Activated CD4-positive, alpha-beta T cell treated with anti-CD3 and anti-CD28 coated beads, Interleukin-2, amount 50 U/mL, for 48 hours (primary cell): Measurements from ENCODE around the gene NT5E.

Experiments used
- DNase-seq, 2 experiments: peaks; one replicate each; pipeline ENCODE4 v3.0.0-alpha.2; 2020

The NT5E gene

DNA sequence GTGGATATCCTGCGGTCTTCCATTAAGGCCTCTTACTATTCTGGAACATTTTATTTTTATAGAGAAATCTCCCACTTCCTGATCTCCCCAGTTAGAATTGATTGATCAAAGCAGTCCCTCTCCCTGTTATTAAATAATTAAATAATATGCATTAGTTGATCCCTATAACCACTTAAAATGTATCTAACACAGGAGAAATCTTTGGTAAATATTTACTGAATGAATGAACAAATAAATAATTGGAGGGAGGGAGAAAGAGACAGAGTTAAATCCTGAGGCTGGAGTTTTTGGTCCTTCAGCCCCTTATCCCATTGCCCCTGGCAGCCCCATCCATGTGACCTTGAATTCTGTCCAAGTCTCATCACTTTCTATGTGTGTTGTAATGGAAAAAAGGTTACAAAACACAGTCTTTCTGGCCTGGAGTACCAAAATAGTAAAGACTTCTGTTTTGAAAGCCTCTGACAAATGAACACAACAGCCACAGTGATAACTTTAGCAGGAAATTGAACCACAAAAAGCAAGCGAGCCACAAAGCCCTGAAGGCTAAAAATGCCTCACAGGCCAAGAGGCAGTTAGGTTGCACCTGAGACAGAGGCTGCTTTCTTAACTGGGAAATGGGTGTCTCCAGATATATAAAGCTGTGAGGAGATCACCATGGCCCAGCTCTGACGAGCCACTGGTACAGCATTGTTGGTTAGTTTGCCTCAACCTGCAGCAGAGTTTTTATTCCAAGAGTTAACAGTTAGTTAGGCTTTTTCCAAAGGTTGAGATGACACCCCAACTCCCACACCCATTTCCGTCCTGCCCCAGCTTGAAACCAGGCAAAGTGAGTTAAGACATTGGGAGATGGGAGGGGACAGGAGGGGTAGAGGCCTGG, 11.3 kb downstream of the NT5E start:
- DNase-seq, result peak in 1 of 2 experiments; percentile 36

GRCh38 chr6:85461798-85462170, 11.9 kb downstream of the NT5E start:
- no peak for DNase-seq

DNA sequence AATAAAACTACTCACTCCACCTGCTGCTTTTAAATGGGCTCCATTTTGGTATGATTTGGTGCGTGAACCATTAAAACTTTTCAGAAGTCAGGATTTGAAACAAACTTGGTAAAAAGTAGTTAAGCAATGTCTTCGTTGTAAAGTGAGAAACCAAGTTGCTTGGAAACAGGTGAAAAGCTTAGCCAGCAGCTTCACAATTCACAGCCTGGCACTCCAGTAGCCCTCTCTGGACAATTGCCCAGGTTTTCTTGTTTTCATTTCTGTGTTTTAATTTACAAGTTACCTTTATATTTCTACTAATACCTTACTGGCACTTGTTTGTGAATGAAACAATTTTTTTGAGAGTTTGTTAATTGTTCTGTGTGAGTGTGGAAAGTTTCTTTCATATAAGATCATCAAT, 12.8 kb downstream of the NT5E start:
- no peak for DNase-seq

DNA sequence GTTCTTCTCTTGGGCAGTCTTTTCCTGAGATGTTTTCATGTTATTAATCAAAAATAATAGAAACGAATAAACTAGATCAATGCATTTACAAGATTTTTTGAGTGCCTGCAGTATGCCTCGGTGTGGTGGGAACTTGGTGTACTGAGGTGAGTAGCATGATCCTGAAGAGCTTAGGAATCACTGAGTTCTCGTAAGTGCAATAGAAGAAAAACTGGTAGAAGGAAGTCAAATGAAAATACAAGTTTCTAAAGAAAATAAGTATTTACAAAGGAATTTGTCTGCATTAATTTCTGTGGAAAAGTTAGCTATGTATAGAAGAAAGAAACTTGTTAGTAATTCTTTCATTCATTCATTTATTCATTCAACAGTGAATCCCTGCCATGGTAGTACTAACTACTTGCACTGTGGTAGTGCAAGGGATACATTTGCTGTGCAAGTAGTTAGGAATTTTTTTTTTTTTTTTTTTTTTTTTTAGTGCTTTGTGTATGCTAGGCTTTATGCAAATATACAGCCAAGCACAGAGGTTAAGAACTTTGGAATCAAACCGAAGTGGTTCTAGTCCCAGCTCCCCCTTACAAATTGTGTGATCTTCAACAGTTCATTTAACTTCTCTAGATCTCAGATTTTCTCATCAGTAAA, 13.9 kb downstream of the NT5E start:
- DNase-seq, result no peak

GRCh38 chr6:85464260-85464644, 14.4 kb downstream of the NT5E start:
- peak; percentile 53 to 65 for DNase-seq

- peak; percentile 37 to 55 for DNase-seq
Observed at GRCh38 chr6:85464722-85465150, 14.9 kb downstream of the NT5E start.

- no peak for DNase-seq
Observed at GRCh38 chr6:85465762-85466161, 15.9 kb downstream of the NT5E start.

DNA sequence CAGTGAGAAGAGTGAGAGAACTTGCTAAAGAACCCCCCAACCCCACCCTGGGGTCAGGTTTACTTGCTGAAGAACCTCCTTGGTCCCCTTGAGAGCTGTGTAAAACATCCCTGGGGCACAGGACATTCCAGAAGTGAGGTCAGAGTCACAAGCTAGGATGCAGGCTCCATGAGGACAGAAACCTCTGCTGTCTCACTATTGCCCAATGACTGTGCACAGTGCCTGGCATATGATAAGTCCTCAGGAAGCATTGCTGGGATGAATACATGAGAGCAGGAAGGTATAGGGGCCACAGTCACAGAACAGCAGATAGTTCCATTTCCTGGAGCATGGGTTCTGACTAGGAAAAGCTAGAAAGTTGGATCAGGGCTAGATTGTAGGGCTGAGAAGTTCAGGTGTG, 18.4 kb downstream of the NT5E start:
- no peak for DNase-seq

GRCh38 chr6:85469276-85470022, 19.6 kb downstream of the NT5E start:
- DNase-seq, result no peak

GRCh38 chr6:85470023-85470410, 20.1 kb downstream of the NT5E start:
- DNase-seq, result no peak

- no peak for DNase-seq
Observed at GRCh38 chr6:85472744-85473143, 22.9 kb downstream of the NT5E start.

- DNase-seq, result no peak
Observed at GRCh38 chr6:85473748-85474147, 23.9 kb downstream of the NT5E start.

- DNase-seq, result no peak
Observed at GRCh38 chr6:85476532-85476931, 26.6 kb downstream of the NT5E start.

- DNase-seq, result no peak
Observed at GRCh38 chr6:85479208-85479607, 29.3 kb downstream of the NT5E start.

DNA sequence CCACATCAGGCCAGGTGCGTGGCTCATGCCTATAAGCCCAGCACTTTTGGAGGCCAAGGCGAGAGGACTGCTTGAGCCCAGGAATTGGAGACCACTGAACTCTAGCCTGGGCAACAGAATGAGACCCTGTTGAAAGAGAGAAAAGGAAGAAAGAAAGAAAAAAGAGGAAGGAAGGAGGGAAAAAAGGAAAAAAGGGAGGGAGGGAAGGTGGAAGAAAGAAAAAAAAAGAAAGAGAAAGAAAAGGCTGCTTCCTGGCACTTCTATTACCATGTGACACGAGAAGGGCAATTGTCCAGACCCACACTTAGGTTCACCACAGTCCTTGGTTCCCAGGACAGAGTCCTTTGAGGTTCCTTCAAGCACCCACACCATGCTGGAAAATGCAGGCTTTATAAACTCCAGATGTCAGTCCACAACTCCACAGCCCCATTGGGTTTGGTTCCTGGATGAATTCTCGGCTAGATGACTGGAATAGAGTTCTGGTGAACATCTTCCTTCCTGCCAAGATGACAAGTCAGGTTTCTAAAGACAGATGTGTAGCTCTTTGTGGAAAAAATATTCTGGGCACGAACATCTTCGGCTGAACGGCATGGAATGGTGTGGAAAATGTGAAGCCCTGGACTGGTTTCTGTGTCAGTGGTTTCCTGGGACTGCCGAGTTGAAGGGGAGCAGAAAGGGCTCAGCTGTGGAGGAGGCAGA, 32.5 kb downstream of the NT5E start:
- no peak for DNase-seq

DNA sequence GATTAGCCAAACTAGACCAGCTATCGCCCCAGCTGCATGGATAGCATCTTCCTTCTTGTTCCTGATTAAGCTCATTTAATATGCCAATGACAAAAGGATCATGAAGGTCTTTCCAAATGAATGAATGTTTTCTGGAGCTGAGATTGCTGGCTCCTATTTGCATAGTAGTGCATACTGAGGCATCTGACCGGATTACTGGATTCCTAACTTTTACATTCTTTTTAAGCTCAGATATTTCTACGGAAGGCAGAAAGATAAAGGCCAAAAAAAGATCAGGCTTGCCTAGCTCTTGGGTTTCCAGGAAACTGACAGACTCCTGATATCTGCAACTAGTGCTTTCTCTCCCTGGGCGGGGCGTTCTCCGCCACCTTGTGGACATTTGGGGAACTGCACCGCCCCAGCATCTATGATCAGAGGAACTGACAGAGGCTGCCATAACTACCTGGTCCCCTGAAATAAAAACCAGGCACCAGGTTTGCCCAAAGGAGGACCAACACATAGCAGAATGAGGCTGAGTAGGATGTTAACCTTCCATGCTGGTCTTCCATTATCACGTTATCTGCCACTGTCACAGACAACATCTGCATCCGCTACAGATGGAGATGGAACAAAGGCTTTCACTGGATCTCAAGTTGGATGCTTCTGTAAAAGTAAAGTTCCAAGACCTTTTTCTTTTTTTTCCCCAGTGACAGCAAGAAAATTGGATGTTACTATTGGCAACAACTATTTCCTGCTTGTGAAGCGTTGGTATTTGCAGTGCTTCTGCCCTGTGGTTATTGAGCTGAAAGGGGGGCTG, 33.2 kb downstream of the NT5E start:
- DNase-seq, result peak; percentile 88 to 89

DNA sequence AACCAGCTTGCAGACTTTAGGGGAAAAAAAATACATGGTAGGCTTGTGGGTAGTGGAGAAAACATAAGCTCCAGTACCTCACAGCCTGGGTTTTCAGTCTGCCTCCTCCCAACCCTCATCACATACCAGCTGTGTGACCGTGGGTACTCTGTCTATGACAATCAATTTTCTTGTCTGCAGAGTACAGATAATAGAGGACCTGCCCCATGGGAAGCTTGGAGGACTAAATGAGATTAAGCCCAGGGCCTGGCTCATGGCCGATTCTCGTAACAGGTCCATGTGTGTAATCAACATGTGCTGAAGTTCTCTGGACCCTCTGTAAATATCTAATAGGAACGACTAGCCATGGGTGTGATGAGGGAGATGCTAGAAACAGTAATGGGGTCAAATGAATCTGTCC, 34.0 kb downstream of the NT5E start:
- no peak for DNase-seq

GRCh38 chr6:85484948-85485347, 35.1 kb downstream of the NT5E start:
- DNase-seq, result no peak

DNA sequence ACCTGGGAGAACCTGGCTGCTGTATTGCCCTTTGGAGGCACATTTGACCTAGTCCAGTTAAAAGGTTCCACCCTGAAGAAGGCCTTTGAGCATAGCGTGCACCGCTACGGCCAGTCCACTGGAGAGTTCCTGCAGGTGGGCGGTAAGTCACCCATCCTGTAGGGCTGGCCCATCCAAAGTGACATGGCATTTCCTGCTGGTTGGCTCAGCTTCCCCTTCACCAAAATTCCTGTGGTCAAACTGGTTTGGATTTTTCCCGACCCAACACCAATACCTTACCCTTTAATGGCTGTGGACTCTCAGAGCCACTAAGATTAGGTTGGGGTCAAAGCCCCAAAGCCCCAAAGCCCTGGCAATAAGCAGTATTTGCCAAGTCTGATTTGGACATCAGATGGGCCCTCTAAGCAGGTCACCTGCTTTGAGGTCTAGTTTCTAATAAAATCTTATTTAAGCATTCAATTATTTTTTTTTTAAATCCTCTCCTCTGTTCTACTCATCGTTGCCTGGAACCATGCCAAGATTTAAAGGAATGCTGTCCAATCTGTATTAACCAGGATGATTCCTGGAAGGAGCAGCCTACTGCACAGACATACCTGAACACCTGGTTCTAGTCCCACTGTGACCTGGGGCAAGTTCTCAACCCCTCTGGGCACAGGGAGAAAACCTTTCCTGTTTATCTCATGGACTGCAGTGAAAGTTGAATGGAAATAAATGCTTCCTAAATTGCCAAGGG, 40.8 kb downstream of the NT5E start:
- DNase-seq, result no peak

DNA sequence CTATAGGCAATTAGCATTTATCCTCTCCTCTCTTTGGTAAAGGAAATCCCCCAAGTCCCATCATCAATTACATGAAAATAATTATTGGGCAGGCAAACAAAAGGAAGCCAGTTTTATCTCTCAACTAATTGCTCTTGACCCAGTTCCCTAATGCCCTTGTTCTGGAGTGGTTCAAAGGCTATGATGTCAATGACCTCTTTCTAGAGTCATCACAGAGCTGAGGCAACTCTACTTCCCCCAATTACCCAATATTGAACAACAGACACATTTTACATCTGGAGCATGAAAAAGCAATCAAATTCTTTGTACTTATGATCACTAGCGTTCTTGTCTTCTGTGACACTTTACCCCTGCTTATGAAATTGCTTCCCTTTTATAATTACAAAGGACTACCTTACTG, 43.5 kb downstream of the NT5E start:
- DNase-seq, result no peak
